Caco-2 (cell line): ENCODE data around the gene MAML2. TPM values are rescaled to one million over a fixed set of nuclear protein-coding genes. Genes with fewer than 3 reads are reported as not detected.

Experiments used
- BruUV-seq: library from RNA; stranded (reverse); fragments of 400-500 nt; replicated peaks from 2 replicates; lab custom pipeline; 2021; lab: Mats Ljungman, UMichigan
- CTCF ChIA-PET: fragments of 300-600 bp; sonication (Branson Sonifier 250); formaldehyde crosslinking; loops from one replicate; lab custom pipeline; 2022; ENCODE audit warnings: antibody characterized with exemption; lab: Charles Lee
- POLR2A ChIA-PET: fragments of 300-600 bp; sonication (Branson Sonifier 250); formaldehyde crosslinking; loops from one replicate; lab custom pipeline; 2022; ENCODE audit warnings: antibody characterized with exemption; lab: Charles Lee
- DNase-seq, 2 experiments: peaks; one replicate each; pipeline versions ENCODE4 v3.0.0 to v3.0.0-alpha.2; 2020 to 2022
- H3K27me3 ChIP-seq: replicated peaks from 2 replicates; pipeline ENCODE4 v1.6.0; 2011; ENCODE audit warnings: low read length; ENCODE audit not compliant: control insufficient read depth, insufficient read depth
- H3K36me3 ChIP-seq: 2 replicates; pipeline ENCODE4 v1.5.1; 2011; ENCODE audit warnings: low read length; ENCODE audit not compliant: control insufficient read depth, insufficient read depth
- H3K4me1 ChIP-seq: fragments of 250-450 bp; sonication (Bioruptor Pico); 2 replicates; pipeline ENCODE4 v1.5.1; 2020; ENCODE audit warnings: mild to moderate bottlenecking
- H3K4me3 ChIP-seq: 2 replicates; pipeline ENCODE4 v1.5.1; 2011; ENCODE audit warnings: low read depth, mild to moderate bottlenecking, control low read depth, low read length
- H3K9me3 ChIP-seq: fragments of 250-450 bp; sonication (Bioruptor Pico); 2 replicates; pipeline ENCODE4 v1.5.1; 2020; ENCODE audit warnings: mild to moderate bottlenecking, moderate library complexity
- H3K27ac Mint-ChIP-seq: one replicate; pipeline ENCODE4 v1.8.0; 2022; ENCODE audit warnings: mixed read lengths; ENCODE audit not compliant: unreplicated experiment
- H3K27me3 Mint-ChIP-seq: one replicate; pipeline ENCODE4 v1.8.0; 2022; ENCODE audit warnings: mixed read lengths; ENCODE audit not compliant: insufficient read depth, unreplicated experiment
- H3K36me3 Mint-ChIP-seq: one replicate; pipeline ENCODE4 v1.8.0; 2022; ENCODE audit warnings: mild to moderate bottlenecking, mixed read lengths; ENCODE audit not compliant: insufficient read depth, unreplicated experiment
- H3K4me1 Mint-ChIP-seq: one replicate; pipeline ENCODE4 v1.8.0; 2022; ENCODE audit warnings: low read depth, mixed read lengths; ENCODE audit not compliant: unreplicated experiment
- H3K4me3 Mint-ChIP-seq: one replicate; pipeline ENCODE4 v1.8.0; 2022; ENCODE audit warnings: mild to moderate bottlenecking, moderate library complexity, mixed read lengths; ENCODE audit not compliant: unreplicated experiment
- H3K9me3 Mint-ChIP-seq: one replicate; pipeline ENCODE4 v1.8.0; 2022; ENCODE audit warnings: mixed read lengths; ENCODE audit not compliant: unreplicated experiment
- intact Hi-C: fragments of 100-400 bp; cut with micrococcal nuclease; formaldehyde crosslinking; loops from one replicate; pipeline ENCODE4 v1.10.0; 2022; ENCODE audit not compliant: unreplicated experiment
- total RNA-seq: library from RNA; stranded (reverse); gene quantifications from 2 replicates; pipeline ENCODE4 v1.2.3, GENCODE V29; 2022
- TF ChIP-seq, protein P1 (sequence below), 2 experiments: fragments of 200-600 bp in 1 of 2; IDR thresholded peaks; 1 replicate in 1 of 2; 2 replicates in 1 of 2; pipeline versions ENCODE4 v1.5.1 to v1.8.0; 2011 to 2022; ENCODE audit warnings: antibody characterized with exemption in 1 of 2, control low read depth in 1 of 2, inconsistent platforms in 1 of 2, low read depth in 1 of 2, low read length in 1 of 2, mild to moderate bottlenecking in 1 of 2, moderate library complexity in 1 of 2; ENCODE audit not compliant: insufficient read depth in 1 of 2, severe bottlenecking in 1 of 2, unreplicated experiment in 1 of 2

Gene MAML2
- total RNA-seq, 1 experiment from 2014 or later = 11.5 TPM

DNA sequence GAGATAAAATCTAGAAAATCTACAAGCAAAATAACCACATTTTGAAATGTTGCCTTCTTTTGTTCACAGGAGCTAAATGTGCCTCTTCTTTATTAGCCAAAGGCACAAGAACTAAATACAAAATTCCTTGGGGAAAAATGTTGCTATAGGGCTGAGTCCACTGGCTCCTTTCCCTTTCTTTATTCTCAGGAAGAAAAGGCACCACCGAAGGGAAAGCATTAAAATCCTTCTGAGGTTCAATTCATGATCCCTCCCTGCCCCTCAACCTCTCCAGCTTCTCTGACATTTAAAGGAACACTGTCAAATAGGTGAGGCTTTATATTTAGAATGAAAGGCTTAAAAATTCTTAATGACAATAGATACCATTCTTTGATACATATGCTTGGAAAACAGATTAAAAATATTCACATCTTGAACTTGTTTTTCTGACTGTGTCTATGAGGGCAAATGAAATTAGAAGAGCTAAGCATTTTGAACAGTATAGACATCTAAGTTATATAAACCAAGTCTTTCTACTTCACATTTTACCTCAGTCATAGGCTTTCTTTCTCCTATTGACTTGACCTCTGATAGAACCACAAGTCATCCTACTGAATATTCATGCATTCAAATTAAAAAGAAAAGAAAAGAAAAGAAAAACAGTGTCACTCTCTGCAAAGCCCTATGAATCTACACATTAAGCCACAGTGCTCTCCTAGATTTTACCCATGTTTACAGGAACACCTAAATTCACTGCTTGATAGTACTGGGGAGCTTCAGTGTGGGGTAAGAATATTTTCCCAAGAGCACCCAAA lies 148.2 kb downstream of the MAML2 start:
- H3K9me3 ChIP-seq = no peaks in the 10 kb centered on the region
- BruUV-seq = no TSS peak
- POLR2A ChIA-PET = no interaction called here

DNA sequence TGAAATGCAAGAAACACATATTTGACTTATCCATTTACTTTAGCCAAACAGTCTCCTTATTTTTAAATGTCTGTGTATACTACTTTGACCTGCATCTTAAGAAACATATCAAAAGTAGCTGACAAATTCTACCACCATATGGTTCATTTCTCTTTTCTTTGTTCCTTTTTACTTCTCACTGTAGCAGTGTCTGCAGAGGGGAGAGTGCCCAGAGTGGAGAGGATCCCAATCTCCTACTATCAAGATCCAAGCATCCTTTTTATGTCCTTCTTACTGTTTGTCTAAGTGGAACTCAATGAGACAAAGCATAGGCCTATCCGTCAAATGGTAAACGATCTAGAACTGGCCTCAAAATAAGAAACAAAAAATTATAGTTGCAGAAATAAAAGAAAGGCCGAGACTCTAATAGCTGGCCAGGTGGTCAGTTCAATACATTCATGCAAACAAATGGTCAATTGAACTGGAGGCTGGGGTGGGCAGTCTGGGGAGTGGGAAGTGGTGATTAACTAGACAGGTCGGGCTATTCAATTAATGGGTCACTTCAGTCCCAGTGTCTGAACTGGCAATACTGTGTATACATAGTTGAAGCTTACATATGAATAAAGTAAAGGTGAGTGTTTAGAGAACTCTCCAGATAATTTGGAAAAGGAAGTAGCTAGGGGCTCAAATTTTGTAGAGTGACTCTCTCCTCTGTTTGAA lies 149.1 kb downstream of the MAML2 start:
- Mint-ChIP-seq H3K36me3 (no peaks in the 10 kb centered on the region), H3K4me1 (peaks cover 12% of the 10 kb centered on the region), H3K27ac (no peak overlapping the region), H3K4me3 (no peak overlapping the region), H3K9me3 (no peaks in the 10 kb centered on the region), H3K27me3 (no peaks in the 10 kb centered on the region)
- DNase-seq = no peak
- TF ChIP-seq, protein P1, sequence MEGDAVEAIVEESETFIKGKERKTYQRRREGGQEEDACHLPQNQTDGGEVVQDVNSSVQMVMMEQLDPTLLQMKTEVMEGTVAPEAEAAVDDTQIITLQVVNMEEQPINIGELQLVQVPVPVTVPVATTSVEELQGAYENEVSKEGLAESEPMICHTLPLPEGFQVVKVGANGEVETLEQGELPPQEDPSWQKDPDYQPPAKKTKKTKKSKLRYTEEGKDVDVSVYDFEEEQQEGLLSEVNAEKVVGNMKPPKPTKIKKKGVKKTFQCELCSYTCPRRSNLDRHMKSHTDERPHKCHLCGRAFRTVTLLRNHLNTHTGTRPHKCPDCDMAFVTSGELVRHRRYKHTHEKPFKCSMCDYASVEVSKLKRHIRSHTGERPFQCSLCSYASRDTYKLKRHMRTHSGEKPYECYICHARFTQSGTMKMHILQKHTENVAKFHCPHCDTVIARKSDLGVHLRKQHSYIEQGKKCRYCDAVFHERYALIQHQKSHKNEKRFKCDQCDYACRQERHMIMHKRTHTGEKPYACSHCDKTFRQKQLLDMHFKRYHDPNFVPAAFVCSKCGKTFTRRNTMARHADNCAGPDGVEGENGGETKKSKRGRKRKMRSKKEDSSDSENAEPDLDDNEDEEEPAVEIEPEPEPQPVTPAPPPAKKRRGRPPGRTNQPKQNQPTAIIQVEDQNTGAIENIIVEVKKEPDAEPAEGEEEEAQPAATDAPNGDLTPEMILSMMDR (IDR thresholded peaks at IDR 0.05; ENCODE audit: insufficient read depth in 1 of 2, low read depth in 1 of 2, low read length in 1 of 2, severe bottlenecking in 1 of 2, unreplicated experiment in 1 of 2) = no peak
- H3K27me3 ChIP-seq = no peaks in the 10 kb centered on the region
- no peaks in the 10 kb centered on the region for H3K9me3 ChIP-seq
- peaks cover 17% of the 10 kb centered on the region for H3K4me1 ChIP-seq
- intact Hi-C loops = no loop called here
- ChIA-PET CTCF (no interaction called here), POLR2A (no interaction called here)
- no TSS peak for BruUV-seq
- H3K4me3 ChIP-seq = no peak overlapping the region
- no peaks in the 10 kb centered on the region for H3K36me3 ChIP-seq

More for the DNA sequence above, 148.2 kb downstream of the MAML2 start:
- Histone ChIP-seq H3K4me3 (no peak overlapping the region), H3K4me1 (peaks cover 14% of the 10 kb centered on the region), H3K27me3 (no peaks in the 10 kb centered on the region), H3K36me3 (no peaks in the 10 kb centered on the region)
- intact Hi-C loops = no loop called here
- no peaks in the 10 kb centered on the region for H3K27me3 Mint-ChIP-seq
- no peak overlapping the region for H3K4me3 Mint-ChIP-seq
- CTCF ChIA-PET = no interaction called here
- H3K36me3 Mint-ChIP-seq = no peaks in the 10 kb centered on the region
- no peak overlapping the region for H3K27ac Mint-ChIP-seq
- no peak for DNase-seq
- TF ChIP-seq, protein P1 (IDR thresholded peaks at IDR 0.05; ENCODE audit: insufficient read depth in 1 of 2, low read depth in 1 of 2, low read length in 1 of 2, severe bottlenecking in 1 of 2, unreplicated experiment in 1 of 2) = no peak
- H3K9me3 Mint-ChIP-seq = no peaks in the 10 kb centered on the region
- H3K4me1 Mint-ChIP-seq = peaks cover 15% of the 10 kb centered on the region

DNA sequence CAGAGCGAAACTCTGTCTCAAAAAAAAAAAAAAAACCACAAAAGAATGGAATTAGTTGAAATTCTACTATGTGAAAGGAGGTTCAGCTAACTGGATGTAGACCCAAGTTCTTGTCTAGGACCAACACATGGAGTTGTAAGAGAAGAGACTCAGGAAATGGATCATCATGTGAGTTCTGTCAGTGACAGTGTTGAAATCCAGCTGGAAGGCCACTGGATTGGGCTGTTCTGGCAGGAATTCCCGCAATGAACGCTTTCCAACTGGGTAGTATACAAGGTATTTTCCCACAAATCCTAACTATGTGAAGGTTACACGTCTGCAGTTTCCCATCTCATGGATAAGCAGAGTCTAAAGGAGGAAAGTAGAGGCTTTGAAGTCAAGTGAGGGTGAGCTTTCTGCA lies 151.2 kb downstream of the MAML2 start:
- TF ChIP-seq, protein P1 (IDR thresholded peaks at IDR 0.05; ENCODE audit: insufficient read depth in 1 of 2, low read depth in 1 of 2, low read length in 1 of 2, severe bottlenecking in 1 of 2, unreplicated experiment in 1 of 2) = no peak
- Mint-ChIP-seq H3K9me3 (no peaks in the 10 kb centered on the region), H3K4me1 (peaks cover 10% of the 10 kb centered on the region), H3K27me3 (no peaks in the 10 kb centered on the region), H3K27ac (no peak overlapping the region), H3K4me3 (no peak overlapping the region), H3K36me3 (no peaks in the 10 kb centered on the region)
- intact Hi-C loops = no loop called here
- BruUV-seq = no TSS peak
- ChIA-PET POLR2A (no interaction called here), CTCF (no interaction called here)
- no peaks in the 10 kb centered on the region for H3K36me3 ChIP-seq
- H3K9me3 ChIP-seq = no peaks in the 10 kb centered on the region
- no peak overlapping the region for H3K4me3 ChIP-seq
- DNase-seq = no peak
- H3K27me3 ChIP-seq = no peaks in the 10 kb centered on the region
- peaks cover 10% of the 10 kb centered on the region for H3K4me1 ChIP-seq
